HepG2 (cell line): ENCODE data around the gene SH2B2. TPM values are rescaled to one million over a fixed set of nuclear protein-coding genes. Genes with fewer than 3 reads are reported as not detected.
A peak's percentile ranks its signal among the peaks of the same experiment; 100 is the strongest.

ENCODE experiments used
- ARNT2 ChIP-seq: sonication (generic); formaldehyde crosslinking; IDR thresholded peaks from 2 replicates; pipeline ENCODE4 v1.8.0; 2022; ENCODE audit warnings: mild to moderate bottlenecking, low read depth, missing genetic modification reagents, moderate library complexity
- CREM ChIP-seq, 2 experiments: sonication (generic) in 1 of 2; formaldehyde crosslinking in 1 of 2; IDR thresholded peaks; 2 replicates each; pipeline versions ENCODE4 v1.4.0 to v1.6.1; 2016 to 2020; ENCODE audit warnings: antibody characterized with exemption in 1 of 2, mild to moderate bottlenecking in 1 of 2, missing genetic modification reagents in 1 of 2
- FOXK2 ChIP-seq: fragments of 450-650 bp; IDR thresholded peaks from 2 replicates; pipeline ENCODE4 v1.6.1; 2016
- FOXO1 ChIP-seq: sonication (generic); formaldehyde crosslinking; IDR thresholded peaks from 2 replicates; pipeline ENCODE4 v1.4.0; 2020; ENCODE audit warnings: missing genetic modification reagents
- HES4 ChIP-seq: sonication (generic); formaldehyde crosslinking; IDR thresholded peaks from 2 replicates; pipeline ENCODE4 v1.9.0; 2021; ENCODE audit warnings: mild to moderate bottlenecking, missing genetic modification reagents, borderline replicate concordance
- HMGA1 ChIP-seq: sonication (generic); formaldehyde crosslinking; conservative IDR thresholded peaks from 2 replicates; pipeline ENCODE4 v1.4.0; 2020; ENCODE audit warnings: missing genetic modification reagents
- HNRNPK ChIP-seq: fragments of 200-400 bp; formaldehyde crosslinking; IDR thresholded peaks from 2 replicates; pipeline ENCODE4 v1.6.1; 2018; ENCODE audit warnings: low read length, low read depth, moderate library complexity, mild to moderate bottlenecking; ENCODE audit not compliant: poor library complexity, severe bottlenecking
- HOXA3 ChIP-seq: sonication (generic); formaldehyde crosslinking; IDR thresholded peaks from 2 replicates; pipeline ENCODE4 v1.5.0; 2020; ENCODE audit warnings: missing genetic modification reagents
- MBD4 ChIP-seq: IDR thresholded peaks from 2 replicates; pipeline ENCODE4 v1.6.1; 2012; ENCODE audit warnings: low read length, inconsistent platforms, borderline replicate concordance
- SMAD9 ChIP-seq: sonication (generic); formaldehyde crosslinking; IDR thresholded peaks from 2 replicates; pipeline ENCODE4 v1.5.1; 2020; ENCODE audit warnings: mild to moderate bottlenecking, missing genetic modification reagents
- ZNF331 ChIP-seq: sonication (generic); formaldehyde crosslinking; IDR thresholded peaks from 2 replicates; pipeline ENCODE4 v1.4.0; 2020; ENCODE audit warnings: missing genetic modification reagents
- ZNF501 ChIP-seq: sonication (generic); formaldehyde crosslinking; IDR thresholded peaks from 2 replicates; pipeline ENCODE4 v1.5.1; 2020; ENCODE audit warnings: mild to moderate bottlenecking, moderate library complexity, missing genetic modification reagents
- polyA plus RNA-seq, 8 experiments: library from polyadenylated mRNA; depleted of rRNA in 3 of 8; stranded (reverse) in 7 of 8; unstranded in 1 of 8; fragments of >200 nt; fragmentation: Illumina TruSeq in 4 of 8; extraction: Trizol in 4 of 8; gene quantifications; 2 replicates each; pipeline versions ENCODE4 v1.2.1 to v1.2.3, GENCODE V29; 2011 to 2016; ENCODE audit warnings: low read depth in 4 of 8, missing spikeins in 1 of 8, mixed read lengths in 1 of 8; ENCODE audit not compliant: insufficient read depth in 1 of 8
- total RNA-seq, 5 experiments: library from RNA; depleted of rRNA; stranded (reverse); fragments of >200 nt; fragmentation: Illumina TruSeq; extraction: Trizol; gene quantifications; 2 replicates each; pipeline ENCODE4 v1.2.3, GENCODE V29; 2016; ENCODE audit warnings: low read depth in 1 of 5
- TF ChIP-seq, protein P1 (sequence below): sonication (generic); formaldehyde crosslinking; IDR thresholded peaks from 2 replicates; pipeline ENCODE4 v1.5.0; 2020; ENCODE audit warnings: missing genetic modification reagents
- TF ChIP-seq, protein P2 (sequence below): sonication (generic); formaldehyde crosslinking; IDR thresholded peaks from 2 replicates; pipeline ENCODE4 v1.9.0; 2021; ENCODE audit warnings: mild to moderate bottlenecking, missing genetic modification reagents
- TF ChIP-seq, protein P3 (sequence below): sonication (generic); formaldehyde crosslinking; IDR thresholded peaks from 2 replicates; pipeline ENCODE4 v1.5.0; 2020; ENCODE audit warnings: mild to moderate bottlenecking, missing genetic modification reagents
- TF ChIP-seq, protein P4 (sequence below): sonication (generic); formaldehyde crosslinking; IDR thresholded peaks from 2 replicates; pipeline ENCODE4 v1.9.0; 2022; ENCODE audit warnings: missing genetic modification reagents, mild to moderate bottlenecking, borderline replicate concordance

Gene SH2B2
- total and polyA plus RNA-seq, 2 of the 13 experiments (the other 11 are each of a cell fraction or from before 2014, with no cell fraction given) = 0.46 to 1.3 TPM

DNA sequence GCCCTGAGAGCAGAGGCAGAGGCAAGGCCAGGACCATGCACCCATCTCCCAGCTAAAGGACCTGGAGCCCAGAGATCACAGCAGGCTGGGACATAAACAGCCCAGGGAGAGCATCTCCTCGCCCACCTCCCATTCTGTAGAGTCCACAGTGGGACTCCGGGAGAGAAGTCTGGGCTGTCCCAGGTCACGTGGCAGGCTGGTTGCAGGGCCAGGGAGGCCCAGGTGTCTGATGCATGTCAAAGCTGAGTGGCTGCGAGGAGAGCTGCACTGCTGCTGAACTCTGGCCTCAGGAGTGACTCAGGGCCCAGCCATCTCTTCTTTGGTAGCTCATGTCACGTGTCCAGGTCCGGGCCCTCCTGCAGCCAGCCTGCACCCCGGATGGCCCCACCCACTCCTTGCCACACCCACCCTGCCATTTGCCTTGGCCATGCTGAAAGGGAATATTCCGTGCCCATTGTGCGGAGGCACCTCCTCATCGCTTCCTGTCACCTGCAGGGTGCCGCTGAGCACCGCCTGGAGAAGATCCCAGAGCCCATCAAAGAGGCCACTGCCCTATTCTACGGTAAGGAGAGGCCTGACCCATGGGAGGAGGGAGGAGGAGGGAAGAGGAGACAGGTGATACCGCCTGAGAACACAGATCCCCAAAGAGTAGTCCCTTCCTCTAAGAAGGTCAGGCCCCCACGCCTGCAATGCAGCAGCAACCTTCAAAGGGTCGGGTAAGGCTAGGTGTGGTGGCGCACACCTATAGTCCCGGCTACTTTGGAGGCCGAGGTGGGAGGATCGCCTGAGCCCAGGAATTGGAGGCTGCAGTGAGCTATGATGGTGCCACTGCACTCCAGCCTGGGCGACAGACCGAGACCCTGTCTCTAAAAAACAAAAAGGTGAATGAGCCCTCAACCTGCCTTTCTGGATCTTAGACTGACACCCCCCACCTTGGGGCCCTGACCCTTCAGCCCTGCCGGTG lies 12.6 kb upstream of the SH2B2 start (continued):
- TF ChIP-seq, protein P1, sequence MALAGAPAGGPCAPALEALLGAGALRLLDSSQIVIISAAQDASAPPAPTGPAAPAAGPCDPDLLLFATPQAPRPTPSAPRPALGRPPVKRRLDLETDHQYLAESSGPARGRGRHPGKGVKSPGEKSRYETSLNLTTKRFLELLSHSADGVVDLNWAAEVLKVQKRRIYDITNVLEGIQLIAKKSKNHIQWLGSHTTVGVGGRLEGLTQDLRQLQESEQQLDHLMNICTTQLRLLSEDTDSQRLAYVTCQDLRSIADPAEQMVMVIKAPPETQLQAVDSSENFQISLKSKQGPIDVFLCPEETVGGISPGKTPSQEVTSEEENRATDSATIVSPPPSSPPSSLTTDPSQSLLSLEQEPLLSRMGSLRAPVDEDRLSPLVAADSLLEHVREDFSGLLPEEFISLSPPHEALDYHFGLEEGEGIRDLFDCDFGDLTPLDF = no peak
- peak; percentile 50; the same call in 1 of the 2 replicates for TF ChIP-seq ZNF331
- no peak for TF ChIP-seq HES4
- no peak for TF ChIP-seq HMGA1 (CRISPR knock-in tag)
- no peak for TF ChIP-seq HNRNPK
- peak; percentile 11; the same call in 1 of the 2 replicates for TF ChIP-seq FOXO1
- TF ChIP-seq ARNT2 (CRISPR knock-in tag) = 0 out of 2 replicates have a peak, but pooled peaks have one; percentile 12
- TF ChIP-seq FOXK2 = no peak
- TF ChIP-seq, protein P2, sequence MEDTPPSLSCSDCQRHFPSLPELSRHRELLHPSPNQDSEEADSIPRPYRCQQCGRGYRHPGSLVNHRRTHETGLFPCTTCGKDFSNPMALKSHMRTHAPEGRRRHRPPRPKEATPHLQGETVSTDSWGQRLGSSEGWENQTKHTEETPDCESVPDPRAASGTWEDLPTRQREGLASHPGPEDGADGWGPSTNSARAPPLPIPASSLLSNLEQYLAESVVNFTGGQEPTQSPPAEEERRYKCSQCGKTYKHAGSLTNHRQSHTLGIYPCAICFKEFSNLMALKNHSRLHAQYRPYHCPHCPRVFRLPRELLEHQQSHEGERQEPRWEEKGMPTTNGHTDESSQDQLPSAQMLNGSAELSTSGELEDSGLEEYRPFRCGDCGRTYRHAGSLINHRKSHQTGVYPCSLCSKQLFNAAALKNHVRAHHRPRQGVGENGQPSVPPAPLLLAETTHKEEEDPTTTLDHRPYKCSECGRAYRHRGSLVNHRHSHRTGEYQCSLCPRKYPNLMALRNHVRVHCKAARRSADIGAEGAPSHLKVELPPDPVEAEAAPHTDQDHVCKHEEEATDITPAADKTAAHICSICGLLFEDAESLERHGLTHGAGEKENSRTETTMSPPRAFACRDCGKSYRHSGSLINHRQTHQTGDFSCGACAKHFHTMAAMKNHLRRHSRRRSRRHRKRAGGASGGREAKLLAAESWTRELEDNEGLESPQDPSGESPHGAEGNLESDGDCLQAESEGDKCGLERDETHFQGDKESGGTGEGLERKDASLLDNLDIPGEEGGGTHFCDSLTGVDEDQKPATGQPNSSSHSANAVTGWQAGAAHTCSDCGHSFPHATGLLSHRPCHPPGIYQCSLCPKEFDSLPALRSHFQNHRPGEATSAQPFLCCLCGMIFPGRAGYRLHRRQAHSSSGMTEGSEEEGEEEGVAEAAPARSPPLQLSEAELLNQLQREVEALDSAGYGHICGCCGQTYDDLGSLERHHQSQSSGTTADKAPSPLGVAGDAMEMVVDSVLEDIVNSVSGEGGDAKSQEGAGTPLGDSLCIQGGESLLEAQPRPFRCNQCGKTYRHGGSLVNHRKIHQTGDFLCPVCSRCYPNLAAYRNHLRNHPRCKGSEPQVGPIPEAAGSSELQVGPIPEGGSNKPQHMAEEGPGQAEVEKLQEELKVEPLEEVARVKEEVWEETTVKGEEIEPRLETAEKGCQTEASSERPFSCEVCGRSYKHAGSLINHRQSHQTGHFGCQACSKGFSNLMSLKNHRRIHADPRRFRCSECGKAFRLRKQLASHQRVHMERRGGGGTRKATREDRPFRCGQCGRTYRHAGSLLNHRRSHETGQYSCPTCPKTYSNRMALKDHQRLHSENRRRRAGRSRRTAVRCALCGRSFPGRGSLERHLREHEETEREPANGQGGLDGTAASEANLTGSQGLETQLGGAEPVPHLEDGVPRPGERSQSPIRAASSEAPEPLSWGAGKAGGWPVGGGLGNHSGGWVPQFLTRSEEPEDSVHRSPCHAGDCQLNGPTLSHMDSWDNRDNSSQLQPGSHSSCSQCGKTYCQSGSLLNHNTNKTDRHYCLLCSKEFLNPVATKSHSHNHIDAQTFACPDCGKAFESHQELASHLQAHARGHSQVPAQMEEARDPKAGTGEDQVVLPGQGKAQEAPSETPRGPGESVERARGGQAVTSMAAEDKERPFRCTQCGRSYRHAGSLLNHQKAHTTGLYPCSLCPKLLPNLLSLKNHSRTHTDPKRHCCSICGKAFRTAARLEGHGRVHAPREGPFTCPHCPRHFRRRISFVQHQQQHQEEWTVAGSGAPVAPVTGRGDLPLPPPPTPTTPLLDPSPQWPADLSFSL (CRISPR knock-in tag) = no peak
- no peak for TF ChIP-seq ZNF501 (CRISPR knock-in tag)
- TF ChIP-seq, protein P3, sequence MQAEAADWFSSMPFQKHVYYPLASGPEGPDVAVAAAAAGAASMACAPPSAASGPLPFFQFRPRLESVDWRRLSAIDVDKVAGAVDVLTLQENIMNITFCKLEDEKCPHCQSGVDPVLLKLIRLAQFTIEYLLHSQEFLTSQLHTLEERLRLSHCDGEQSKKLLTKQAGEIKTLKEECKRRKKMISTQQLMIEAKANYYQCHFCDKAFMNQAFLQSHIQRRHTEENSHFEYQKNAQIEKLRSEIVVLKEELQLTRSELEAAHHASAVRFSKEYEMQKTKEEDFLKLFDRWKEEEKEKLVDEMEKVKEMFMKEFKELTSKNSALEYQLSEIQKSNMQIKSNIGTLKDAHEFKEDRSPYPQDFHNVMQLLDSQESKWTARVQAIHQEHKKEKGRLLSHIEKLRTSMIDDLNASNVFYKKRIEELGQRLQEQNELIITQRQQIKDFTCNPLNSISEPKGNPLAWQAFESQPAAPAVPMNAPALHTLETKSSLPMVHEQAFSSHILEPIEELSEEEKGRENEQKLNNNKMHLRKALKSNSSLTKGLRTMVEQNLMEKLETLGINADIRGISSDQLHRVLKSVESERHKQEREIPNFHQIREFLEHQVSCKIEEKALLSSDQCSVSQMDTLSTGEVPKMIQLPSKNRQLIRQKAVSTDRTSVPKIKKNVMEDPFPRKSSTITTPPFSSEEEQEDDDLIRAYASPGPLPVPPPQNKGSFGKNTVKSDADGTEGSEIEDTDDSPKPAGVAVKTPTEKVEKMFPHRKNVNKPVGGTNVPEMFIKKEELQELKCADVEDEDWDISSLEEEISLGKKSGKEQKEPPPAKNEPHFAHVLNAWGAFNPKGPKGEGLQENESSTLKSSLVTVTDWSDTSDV (CRISPR knock-in tag) = no peak
- TF ChIP-seq, protein P4, sequence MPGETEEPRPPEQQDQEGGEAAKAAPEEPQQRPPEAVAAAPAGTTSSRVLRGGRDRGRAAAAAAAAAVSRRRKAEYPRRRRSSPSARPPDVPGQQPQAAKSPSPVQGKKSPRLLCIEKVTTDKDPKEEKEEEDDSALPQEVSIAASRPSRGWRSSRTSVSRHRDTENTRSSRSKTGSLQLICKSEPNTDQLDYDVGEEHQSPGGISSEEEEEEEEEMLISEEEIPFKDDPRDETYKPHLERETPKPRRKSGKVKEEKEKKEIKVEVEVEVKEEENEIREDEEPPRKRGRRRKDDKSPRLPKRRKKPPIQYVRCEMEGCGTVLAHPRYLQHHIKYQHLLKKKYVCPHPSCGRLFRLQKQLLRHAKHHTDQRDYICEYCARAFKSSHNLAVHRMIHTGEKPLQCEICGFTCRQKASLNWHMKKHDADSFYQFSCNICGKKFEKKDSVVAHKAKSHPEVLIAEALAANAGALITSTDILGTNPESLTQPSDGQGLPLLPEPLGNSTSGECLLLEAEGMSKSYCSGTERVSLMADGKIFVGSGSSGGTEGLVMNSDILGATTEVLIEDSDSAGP (CRISPR knock-in tag) = peak; percentile 66
- TF ChIP-seq MBD4 = no peak
- TF ChIP-seq HOXA3 = peak; percentile 76; the same call in 1 of the 2 replicates
- TF ChIP-seq CREM (IDR thresholded peaks at IDR 0.05) = no peak
- no peak for TF ChIP-seq CREM (CRISPR knock-in tag; IDR thresholded peaks at IDR 0.05)
- TF ChIP-seq SMAD9 = no peak
